Fibroblast of lung (primary cell): ENCODE results near the gene NTMT2.

Experiments
- CTCF ChIP-seq, 2 donors: IDR thresholded peaks in 1 of 2; conservative IDR thresholded peaks in 1 of 2; 1 replicate in 1 of 2; 2 replicates in 1 of 2; pipeline ENCODE4 v1.5.1; 2011 to 2012; ENCODE audit warnings: low read length in 2 of 2, control low read depth in 1 of 2, inconsistent platforms in 1 of 2, low read depth in 1 of 2, mild to moderate bottlenecking in 1 of 2
- EZH2 ChIP-seq: IDR thresholded peaks from 2 replicates; pipeline ENCODE4 v1.5.1; 2012; ENCODE audit warnings: low read length, control low read depth, mild to moderate bottlenecking; ENCODE audit errors: missing control alignments

DNA sequence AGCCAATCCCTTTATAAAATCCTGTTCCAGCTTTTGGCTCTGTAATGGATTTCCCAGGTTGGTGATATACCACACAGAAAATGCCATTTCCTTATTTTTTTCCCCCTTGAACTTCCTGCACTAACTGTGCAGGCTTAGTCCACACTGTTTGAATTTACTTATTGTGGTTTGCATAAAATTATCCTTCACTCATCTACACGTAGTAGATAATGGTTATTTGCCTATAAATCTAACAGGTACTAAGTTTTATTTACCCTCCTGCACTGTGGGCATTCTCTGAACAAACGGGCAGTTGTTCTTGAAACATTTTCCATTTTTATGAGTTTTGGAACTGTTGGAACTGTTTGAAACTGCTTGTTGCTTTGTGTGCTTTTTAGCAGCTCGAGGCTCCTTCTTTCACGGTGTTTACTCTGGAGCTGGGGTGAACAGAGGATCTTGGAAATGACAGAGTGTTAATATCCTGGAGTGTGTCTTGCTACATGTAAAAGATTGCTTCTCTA lies 48.3 kb upstream of the NTMT2 start:
- TF ChIP-seq CTCF (conservative IDR thresholded peaks at IDR 0.05 in 1 of 2, IDR thresholded peaks at IDR 0.05 in 1 of 2; ENCODE audit: low read depth in 1 of 2, low read length in 2 of 2) (no peak), EZH2 (no peak)
